GM12872 (cell line): ENCODE data around the gene LSM3.

ENCODE experiments used
- CTCF ChIP-seq: IDR thresholded peaks from 3 replicates; pipeline ENCODE4 v1.5.1; 2011; ENCODE audit warnings: low read depth, mild to moderate bottlenecking, low read length, moderate library complexity; ENCODE audit not compliant: insufficient read depth

The LSM3 gene

GRCh38 chr3:14245248-14245639 is 66.6 kb downstream of the LSM3 start:
- TF ChIP-seq CTCF, result no peak

- TF ChIP-seq CTCF, result no peak
Measured at GRCh38 chr3:14245822-14246221, 67.2 kb downstream of the LSM3 start.

GRCh38 chr3:14246414-14246813 is 67.8 kb downstream of the LSM3 start:
- TF ChIP-seq CTCF, result no peak

GRCh38 chr3:14248477-14248848 is 69.8 kb downstream of the LSM3 start:
- no peak for TF ChIP-seq CTCF

GRCh38 chr3:14248849-14249523 is 70.4 kb downstream of the LSM3 start:
- no peak for TF ChIP-seq CTCF
